ENCODE measurements around the gene SLC6A4.
"Not testable (repeated sequence)": the region's sequence is repeated elsewhere in the genome, so short reads cannot be mapped to it uniquely, and the experiment has no call there.

Gene SLC6A4

DNA sequence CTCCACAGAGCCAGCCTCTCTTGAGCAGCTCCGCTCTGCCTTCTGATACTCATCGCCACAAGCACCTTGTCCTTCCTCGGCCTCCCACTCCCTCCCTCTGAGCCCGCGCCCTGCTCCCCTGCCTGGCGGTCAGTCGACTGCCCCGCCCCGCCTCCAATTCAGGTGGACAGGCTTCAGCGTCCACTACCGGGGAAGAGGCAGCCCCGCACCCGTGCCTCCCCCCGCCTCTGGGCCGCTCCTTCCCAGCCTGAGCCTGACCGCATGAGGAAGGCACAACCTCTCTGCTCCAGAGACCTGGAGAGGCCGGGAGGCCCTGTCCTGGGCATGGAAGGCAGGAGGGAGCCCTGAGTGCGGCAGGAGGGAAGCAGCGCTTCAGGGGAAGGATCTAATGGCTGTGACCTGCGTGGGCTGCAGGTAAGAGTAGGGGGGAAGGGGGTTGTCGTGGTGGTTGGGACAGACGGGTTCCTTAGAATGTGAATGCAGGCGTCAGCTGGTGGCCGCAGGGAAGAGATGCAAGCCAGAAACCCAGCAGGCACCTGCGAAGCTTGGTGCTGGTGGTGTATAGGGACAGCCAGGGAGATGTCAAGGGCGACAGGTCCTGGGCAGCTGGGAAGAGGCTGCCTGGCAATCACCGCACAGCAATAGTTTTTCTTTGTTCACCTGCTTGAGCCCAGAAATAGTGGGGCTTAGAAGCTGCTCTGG, 3.0 kb upstream of the SLC6A4 start:
- DNase-seq (ENCODE audit: low read depth, low spot score) = no peak

DNA sequence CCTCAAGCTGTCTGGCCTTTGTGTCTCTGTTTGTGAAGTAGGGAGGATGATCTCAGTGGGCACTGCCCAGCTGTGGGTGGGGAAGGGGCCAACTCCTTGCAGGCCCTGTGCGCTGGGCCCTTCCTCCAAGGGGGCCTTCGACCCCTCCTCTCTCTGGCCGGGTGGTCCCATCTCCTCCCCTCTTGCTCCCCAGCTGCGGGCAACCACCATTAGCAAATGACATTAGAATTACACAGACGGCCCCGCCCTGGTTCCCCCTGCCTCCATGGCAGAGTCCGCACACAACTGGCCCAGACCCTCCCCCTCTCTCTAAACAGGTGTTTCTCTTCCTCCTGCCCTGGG, 2.5 kb upstream of the SLC6A4 start:
- no peak for DNase-seq (ENCODE audit: low read depth, low spot score)

DNA sequence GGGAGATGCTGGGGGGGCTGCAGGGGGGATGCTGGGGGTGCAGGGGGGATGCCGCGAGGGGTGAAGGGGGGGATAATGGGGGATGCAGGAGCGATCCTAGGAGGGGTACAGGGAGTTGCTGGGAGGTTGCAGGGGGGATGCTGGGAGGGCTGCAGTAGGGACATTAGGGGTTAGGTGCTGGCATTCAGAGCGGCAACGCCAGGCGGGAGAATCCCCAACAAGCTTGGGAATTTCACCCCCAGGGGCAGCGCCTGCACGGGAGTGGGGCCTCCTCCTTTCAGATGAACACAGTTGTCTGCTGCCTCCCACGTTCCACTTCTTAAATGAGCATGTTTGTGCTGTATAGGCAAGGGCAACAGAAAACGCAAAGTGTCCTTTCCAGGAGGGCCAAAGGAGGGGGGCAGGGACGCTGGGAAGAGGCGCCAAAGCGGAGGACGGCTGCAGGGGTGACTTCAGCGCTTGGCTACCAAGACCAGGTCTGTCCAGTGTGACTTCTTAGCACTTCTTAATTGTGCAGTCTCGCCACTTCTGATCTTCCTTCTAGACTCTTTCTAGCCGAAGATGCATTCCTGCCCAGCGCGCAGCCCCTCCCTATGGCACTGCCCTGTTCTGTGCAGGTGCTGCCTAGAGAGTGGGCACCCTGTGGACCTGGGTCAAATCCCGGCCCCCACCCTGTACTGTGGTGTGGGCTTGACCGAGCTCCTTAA, 2.0 kb upstream of the SLC6A4 start:
- DNase-seq (ENCODE audit: low read depth, low spot score) = no peak

DNA sequence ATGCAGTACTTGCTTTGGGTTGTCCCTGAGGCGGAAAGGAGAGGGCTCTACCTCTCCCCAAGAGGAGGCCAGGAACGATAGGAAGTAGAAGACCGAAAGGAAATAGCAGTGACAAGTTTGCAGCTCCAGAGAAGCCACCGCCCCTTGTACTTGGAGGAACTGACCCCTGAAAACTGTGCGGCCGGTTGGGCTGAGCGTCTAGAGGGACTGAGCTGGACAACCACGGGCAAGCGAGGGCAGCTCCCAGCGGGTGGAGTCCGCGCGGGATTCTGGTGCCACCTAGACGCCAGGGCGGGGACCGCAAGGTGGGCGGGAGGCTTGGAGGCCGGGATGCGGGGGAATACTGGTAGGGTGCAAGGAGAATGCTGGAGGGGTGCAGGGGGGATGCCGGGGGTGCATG, 1.3 kb upstream of the SLC6A4 start:
- no peak for DNase-seq (ENCODE audit: low read depth, low spot score)

GRCh38 chr17:30236297-30236624, 764 bp upstream of the SLC6A4 start:
- no peak for DNase-seq (ENCODE audit: low read depth, low spot score)

DNA sequence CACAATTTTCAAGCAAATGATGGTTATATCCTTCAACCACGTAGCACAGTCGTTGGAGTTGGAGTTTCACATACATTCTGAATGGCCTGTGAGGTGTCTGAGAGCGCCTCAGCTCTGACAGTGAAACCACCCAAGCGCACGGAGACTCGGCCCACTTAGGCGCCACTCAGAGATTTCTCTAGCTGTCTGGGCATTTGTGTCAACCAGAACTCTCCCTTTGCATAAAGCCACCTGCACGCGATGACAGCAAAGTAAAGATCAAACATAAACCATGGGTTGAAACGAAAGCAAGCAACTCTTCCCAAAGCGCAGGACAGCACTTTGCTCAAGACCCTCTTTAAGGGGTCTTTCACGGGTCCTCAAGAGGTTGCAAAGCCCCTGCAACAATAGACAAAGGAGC, 533 bp downstream of the SLC6A4 start:
- DNase-seq (ENCODE audit: low read depth, low spot score) = no peak

- no peak for DNase-seq (ENCODE audit: low read depth, low spot score)
Observed at GRCh38 chr17:30234296-30234695, 1.2 kb downstream of the SLC6A4 start.

GRCh38 chr17:30232824-30233427, 2.6 kb downstream of the SLC6A4 start:
- DNase-seq (ENCODE audit: low read depth, low spot score) = no peak

DNA sequence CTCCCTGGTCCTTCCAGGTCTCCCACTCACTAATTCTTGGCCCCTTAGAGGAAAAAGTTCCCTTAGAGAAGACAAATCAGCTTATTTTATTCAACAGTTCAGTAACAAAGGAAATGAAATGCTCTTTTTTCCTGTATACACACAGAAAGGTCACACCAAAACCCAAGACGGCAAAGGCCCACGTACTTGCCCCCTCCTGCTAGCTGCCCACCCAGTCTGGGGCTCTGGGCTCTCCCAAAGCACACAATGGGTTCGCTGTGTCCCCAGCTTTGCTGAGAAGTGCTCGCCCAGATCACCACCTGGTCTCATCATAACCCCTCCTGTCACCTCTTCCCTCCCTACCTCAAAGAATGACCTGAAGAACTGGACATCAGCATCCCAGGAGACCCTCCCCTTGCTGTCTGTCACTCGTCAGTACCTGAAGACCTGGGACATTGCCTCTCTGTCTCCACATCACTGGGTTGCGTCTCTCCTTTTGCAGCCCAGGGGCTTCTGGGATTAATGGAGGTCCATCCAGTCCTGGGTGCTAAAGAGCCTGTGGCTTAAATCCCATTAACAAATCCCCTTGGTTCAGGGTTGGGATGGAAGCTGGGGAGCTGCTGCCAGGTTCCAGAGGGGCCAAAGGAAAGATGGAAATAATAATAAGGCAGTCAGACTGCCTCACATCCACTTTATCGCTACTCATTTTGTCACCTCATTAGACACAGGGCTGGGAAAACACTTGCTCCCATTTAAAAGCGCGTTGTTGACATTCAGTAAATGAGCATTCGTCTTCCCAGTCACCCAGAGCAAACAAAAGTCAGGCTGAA, 3.3 kb downstream of the SLC6A4 start:
- DNase-seq (ENCODE audit: low read depth, low spot score) = no peak

DNA sequence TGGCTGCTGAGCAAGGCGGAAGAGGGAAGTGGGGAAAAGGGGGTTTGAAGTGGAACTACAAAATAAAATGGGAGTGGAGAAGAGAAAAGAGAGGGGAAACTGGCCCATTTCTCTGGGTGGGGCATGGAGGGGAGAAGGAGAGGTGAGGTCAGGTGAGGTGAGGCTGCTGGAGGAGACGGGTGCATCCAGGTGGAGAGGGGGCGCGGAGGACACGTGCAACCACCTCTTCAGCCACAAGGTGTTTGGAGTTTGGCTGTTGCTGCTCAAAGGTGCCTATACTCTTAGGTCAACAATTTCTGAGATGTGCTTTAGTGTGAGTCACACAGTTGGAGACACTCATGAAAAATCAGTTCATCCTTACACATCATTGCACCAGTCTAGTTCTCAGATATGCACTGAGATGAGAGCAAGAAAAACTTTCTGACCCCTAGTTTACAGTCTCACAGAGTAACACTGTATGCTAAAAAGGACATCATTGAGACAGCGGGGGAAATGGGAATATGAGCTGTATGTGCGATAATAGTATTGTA, 4.8 kb downstream of the SLC6A4 start:
- no peak for DNase-seq (ENCODE audit: low read depth, low spot score)

GRCh38 chr17:30230009-30230408, 5.5 kb downstream of the SLC6A4 start:
- DNase-seq (ENCODE audit: low read depth, low spot score) = not testable (repeated sequence)

- no peak for DNase-seq (ENCODE audit: low read depth, low spot score)
Observed at GRCh38 chr17:30229012-30229411, 6.5 kb downstream of the SLC6A4 start.

- no peak for DNase-seq (ENCODE audit: low read depth, low spot score)
Observed at GRCh38 chr17:30228011-30228410, 7.5 kb downstream of the SLC6A4 start.

DNA sequence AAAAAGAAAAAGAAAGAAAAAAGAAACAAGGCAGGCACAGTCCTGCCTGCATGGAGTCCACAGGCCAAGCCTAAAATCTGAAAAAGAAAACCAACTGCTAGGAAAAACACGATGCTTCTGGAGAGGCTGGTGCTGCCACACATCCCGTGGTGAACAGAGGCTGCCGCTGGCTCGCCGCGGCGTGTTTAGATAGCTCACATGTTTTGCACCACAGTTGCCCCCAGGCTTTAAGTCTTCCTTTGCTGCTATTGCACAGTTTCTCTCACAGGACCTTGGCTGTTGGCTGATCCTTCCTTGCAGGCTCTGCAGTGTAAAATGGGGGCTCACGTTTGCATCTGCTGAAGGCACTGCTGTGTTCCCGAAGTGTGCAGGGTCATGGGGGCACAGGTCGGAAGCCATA, 8.6 kb downstream of the SLC6A4 start:
- DNase-seq (ENCODE audit: low read depth, low spot score) = no peak

- DNase-seq (ENCODE audit: low read depth, low spot score) = no peak
Observed at GRCh38 chr17:30225919-30226553, 9.5 kb downstream of the SLC6A4 start.

DNA sequence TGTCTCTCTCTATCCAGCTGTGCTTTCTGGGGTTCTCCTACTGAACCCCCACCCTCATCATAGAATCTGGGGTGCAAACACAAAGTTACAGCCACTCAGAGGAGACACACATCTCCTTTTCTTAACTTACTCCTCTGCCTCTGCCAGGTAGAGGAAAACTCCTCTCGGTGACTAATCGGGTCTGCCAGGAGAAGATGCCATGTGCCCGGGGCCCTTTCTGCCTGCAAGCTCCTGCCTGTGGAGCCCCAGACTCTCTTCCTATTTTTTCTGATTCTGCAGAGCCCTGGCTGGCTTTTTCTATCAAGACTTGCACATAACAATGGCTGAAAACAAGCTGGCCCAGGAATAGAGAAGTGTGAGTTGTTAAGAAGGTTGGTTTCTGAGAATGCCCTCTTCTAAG, 10.4 kb downstream of the SLC6A4 start:
- no peak for DNase-seq (ENCODE audit: low read depth, low spot score)

- DNase-seq (ENCODE audit: low read depth, low spot score) = no peak
Observed at GRCh38 chr17:30224419-30224960, 11.0 kb downstream of the SLC6A4 start.

- DNase-seq (ENCODE audit: low read depth, low spot score) = no peak
Observed at GRCh38 chr17:30222721-30223175, 12.7 kb downstream of the SLC6A4 start.

DNA sequence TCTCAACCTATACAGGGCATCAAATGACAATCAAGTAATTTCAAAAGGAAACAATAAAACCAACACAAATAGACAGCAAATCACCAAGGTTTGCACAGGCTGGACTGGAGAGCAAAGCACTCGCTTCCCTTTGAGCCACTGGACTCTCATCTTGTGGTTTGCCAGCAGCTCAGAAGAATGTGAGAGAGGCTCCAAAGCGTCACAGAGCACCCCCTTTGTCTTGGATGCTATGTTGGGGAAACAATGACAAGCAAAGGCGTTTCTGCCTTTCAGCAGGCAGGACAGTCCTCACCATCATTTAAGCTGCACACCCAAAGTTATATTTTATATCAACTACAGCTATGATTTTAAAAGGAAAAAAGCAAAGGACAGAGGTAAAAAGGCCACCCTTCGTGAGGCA, 13.2 kb downstream of the SLC6A4 start:
- DNase-seq (ENCODE audit: low read depth, low spot score) = no peak

DNA sequence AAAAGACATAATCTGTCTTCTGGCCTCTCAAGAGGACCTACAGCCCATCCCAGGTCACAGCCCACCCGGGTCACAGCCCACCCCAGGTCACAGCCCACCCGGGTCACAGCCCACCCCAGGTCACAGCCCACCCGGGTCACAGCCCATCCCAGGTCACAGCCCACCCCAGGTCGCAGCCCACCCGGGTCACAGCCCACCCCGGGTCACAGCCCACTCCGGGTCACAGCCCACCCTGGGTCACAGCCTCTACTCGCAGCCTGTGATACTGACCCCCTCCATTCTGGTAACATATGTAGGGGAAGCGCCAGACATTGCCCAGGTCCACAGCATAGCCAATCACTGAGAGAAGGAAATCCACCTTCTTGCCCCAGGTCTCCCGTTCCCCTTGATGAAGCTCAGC, 14.2 kb downstream of the SLC6A4 start:
- DNase-seq (ENCODE audit: low read depth, low spot score) = no peak

GRCh38 chr17:30220414-30220813, 15.1 kb downstream of the SLC6A4 start:
- no peak for DNase-seq (ENCODE audit: low read depth, low spot score)

Measured in iPS DF 19.7 (cell line).